Hippocampal formation (tissue), 2 donors: ENCODE results near the gene RDH8.

ENCODE experiments used
- DNase-seq, 2 donors: peaks; one replicate each; lab custom pipeline; 2025; lab: John Stamatoyannopoulos, UW

Gene RDH8

GRCh38 chr19:10036601-10037071 is 23.4 kb downstream of the RDH8 start:
- no peak for DNase-seq

- no peak for DNase-seq
These were observed 24.1 kb downstream of the RDH8 start for GRCh38 chr19:10037367-10037766.

GRCh38 chr19:10037809-10038208 is 24.5 kb downstream of the RDH8 start:
- no peak for DNase-seq

GRCh38 chr19:10043286-10043927 is 30.1 kb downstream of the RDH8 start:
- no peak for DNase-seq

- no peak for DNase-seq
These were observed 31.1 kb downstream of the RDH8 start for GRCh38 chr19:10044390-10044789.

GRCh38 chr19:10045371-10045770 is 32.1 kb downstream of the RDH8 start:
- no peak for DNase-seq

GRCh38 chr19:10049626-10050025 is 36.3 kb downstream of the RDH8 start:
- no peak for DNase-seq

- no peak for DNase-seq
These were observed 39.5 kb downstream of the RDH8 start for GRCh38 chr19:10052602-10053360.

- DNase-seq = no peak
These were observed 48.5 kb downstream of the RDH8 start for GRCh38 chr19:10061717-10062310.

GRCh38 chr19:10068205-10068604 is 54.9 kb downstream of the RDH8 start:
- no peak for DNase-seq

GRCh38 chr19:10069046-10069445 is 55.8 kb downstream of the RDH8 start:
- no peak for DNase-seq

GRCh38 chr19:10070730-10071446 is 57.6 kb downstream of the RDH8 start:
- no peak for DNase-seq
